HEK293 (cell line): ENCODE measurements around the gene ITPKB.

Experiments used
- HOXA7 ChIP-seq: sonication (generic); formaldehyde crosslinking; IDR thresholded peaks from 2 replicates; pipeline ENCODE4 v1.8.1; 2022; ENCODE audit warnings: missing genetic modification reagents, borderline replicate concordance
- HOXC10 ChIP-seq: sonication (generic); formaldehyde crosslinking; IDR thresholded peaks from 2 replicates; pipeline ENCODE4 v1.8.1; 2023; ENCODE audit warnings: mild to moderate bottlenecking, missing genetic modification reagents
- HOXD13 ChIP-seq: sonication (generic); formaldehyde crosslinking; IDR thresholded peaks from 2 replicates; pipeline ENCODE4 v1.8.0; 2022; ENCODE audit warnings: missing genetic modification reagents, borderline replicate concordance
- KLF1 ChIP-seq: fragments of 450-650 bp; formaldehyde crosslinking; IDR thresholded peaks from 2 replicates; pipeline ENCODE4 v1.5.1; 2016; ENCODE audit warnings: missing biosample characterization, missing genetic modification characterization
- KLF7 ChIP-seq: fragments of 450-650 bp; formaldehyde crosslinking; IDR thresholded peaks from 2 replicates; pipeline ENCODE4 v1.5.1; 2016; ENCODE audit warnings: missing biosample characterization, missing genetic modification characterization, borderline replicate concordance
- MZF1 ChIP-seq: fragments of 450-650 bp; formaldehyde crosslinking; IDR thresholded peaks from 2 replicates; pipeline ENCODE4 v1.5.1; 2017; ENCODE audit warnings: missing biosample characterization, missing genetic modification characterization, borderline replicate concordance
- OVOL3 ChIP-seq: fragments of 450-650 bp; formaldehyde crosslinking; IDR thresholded peaks from 2 replicates; pipeline ENCODE4 v1.5.1; 2016; ENCODE audit warnings: missing biosample characterization, missing genetic modification characterization
- ZNF121 ChIP-seq: fragments of 450-650 bp; formaldehyde crosslinking; IDR thresholded peaks from 2 replicates; pipeline ENCODE4 v1.5.1; 2016; ENCODE audit warnings: missing biosample characterization, missing genetic modification characterization
- ZNF132 ChIP-seq: fragments of 450-650 bp; formaldehyde crosslinking; IDR thresholded peaks from 2 replicates; pipeline ENCODE4 v1.5.1; 2017; ENCODE audit warnings: missing biosample characterization, missing genetic modification characterization, borderline replicate concordance
- ZNF155 ChIP-seq: fragments of 450-650 bp; formaldehyde crosslinking; IDR thresholded peaks from 2 replicates; pipeline ENCODE4 v1.5.1; 2016; ENCODE audit warnings: missing biosample characterization, missing genetic modification characterization
- ZNF175 ChIP-seq: fragments of 450-650 bp; formaldehyde crosslinking; IDR thresholded peaks from 2 replicates; pipeline ENCODE4 v1.5.1; 2016; ENCODE audit warnings: missing biosample characterization, missing genetic modification characterization
- ZNF211 ChIP-seq: fragments of 450-650 bp; formaldehyde crosslinking; IDR thresholded peaks from 2 replicates; pipeline ENCODE4 v1.5.1; 2016; ENCODE audit warnings: low read depth, missing biosample characterization, missing genetic modification characterization
- ZNF324 ChIP-seq: fragments of 450-650 bp; formaldehyde crosslinking; IDR thresholded peaks from 2 replicates; pipeline ENCODE4 v1.5.1; 2016; ENCODE audit warnings: missing biosample characterization, missing genetic modification characterization
- ZNF354C ChIP-seq: fragments of 450-650 bp; formaldehyde crosslinking; IDR thresholded peaks from 2 replicates; pipeline ENCODE4 v1.5.1; 2016; ENCODE audit warnings: missing biosample characterization, missing genetic modification characterization, low read depth, borderline replicate concordance
- ZNF48 ChIP-seq: fragments of 450-650 bp; formaldehyde crosslinking; IDR thresholded peaks from 2 replicates; pipeline ENCODE4 v1.5.1; 2016; ENCODE audit warnings: missing biosample characterization, missing genetic modification characterization
- ZNF510 ChIP-seq: fragments of 450-650 bp; formaldehyde crosslinking; IDR thresholded peaks from 2 replicates; pipeline ENCODE4 v1.5.1; 2018; ENCODE audit warnings: mild to moderate bottlenecking, missing genetic modification characterization, missing biosample characterization; ENCODE audit not compliant: insufficient replicate concordance
- ZNF670 ChIP-seq: fragments of 450-650 bp; formaldehyde crosslinking; IDR thresholded peaks from 2 replicates; pipeline ENCODE4 v1.5.1; 2016; ENCODE audit warnings: missing biosample characterization, missing genetic modification characterization, low read depth
- ZNF747 ChIP-seq: fragments of 450-650 bp; formaldehyde crosslinking; IDR thresholded peaks from 2 replicates; pipeline ENCODE4 v1.5.1; 2016; ENCODE audit warnings: missing biosample characterization, missing genetic modification characterization
- ZNF785 ChIP-seq: fragments of 450-650 bp; formaldehyde crosslinking; IDR thresholded peaks from 2 replicates; pipeline ENCODE4 v1.5.1; 2016; ENCODE audit warnings: missing biosample characterization, missing genetic modification characterization
- ZSCAN30 ChIP-seq: fragments of 450-650 bp; IDR thresholded peaks from 2 replicates; pipeline ENCODE4 v1.5.1; 2018; ENCODE audit warnings: missing biosample characterization, mild to moderate bottlenecking, missing genetic modification characterization, moderate library complexity
- TF ChIP-seq, protein P1 (sequence below): fragments of 450-650 bp; formaldehyde crosslinking; IDR thresholded peaks from 2 replicates; pipeline ENCODE4 v1.5.1; 2016; ENCODE audit warnings: missing biosample characterization, missing genetic modification characterization, borderline replicate concordance
- TF ChIP-seq, protein P2 (sequence below): fragments of 450-650 bp; formaldehyde crosslinking; IDR thresholded peaks from 2 replicates; pipeline ENCODE4 v1.5.1; 2017; ENCODE audit warnings: missing biosample characterization, missing genetic modification characterization
- TF ChIP-seq, protein P3 (sequence below): fragments of 450-650 bp; formaldehyde crosslinking; IDR thresholded peaks from 2 replicates; pipeline ENCODE4 v1.5.1; 2016; ENCODE audit warnings: missing biosample characterization, missing genetic modification characterization
- TF ChIP-seq, protein P4 (sequence below): fragments of 450-650 bp; IDR thresholded peaks from 2 replicates; pipeline ENCODE4 v1.5.1; 2018; ENCODE audit warnings: missing biosample characterization, missing genetic modification characterization
- TF ChIP-seq, protein P5 (sequence below): fragments of 450-650 bp; formaldehyde crosslinking; IDR thresholded peaks from 2 replicates; pipeline ENCODE4 v1.5.1; 2016; ENCODE audit warnings: missing biosample characterization, missing genetic modification characterization

The ITPKB gene

DNA sequence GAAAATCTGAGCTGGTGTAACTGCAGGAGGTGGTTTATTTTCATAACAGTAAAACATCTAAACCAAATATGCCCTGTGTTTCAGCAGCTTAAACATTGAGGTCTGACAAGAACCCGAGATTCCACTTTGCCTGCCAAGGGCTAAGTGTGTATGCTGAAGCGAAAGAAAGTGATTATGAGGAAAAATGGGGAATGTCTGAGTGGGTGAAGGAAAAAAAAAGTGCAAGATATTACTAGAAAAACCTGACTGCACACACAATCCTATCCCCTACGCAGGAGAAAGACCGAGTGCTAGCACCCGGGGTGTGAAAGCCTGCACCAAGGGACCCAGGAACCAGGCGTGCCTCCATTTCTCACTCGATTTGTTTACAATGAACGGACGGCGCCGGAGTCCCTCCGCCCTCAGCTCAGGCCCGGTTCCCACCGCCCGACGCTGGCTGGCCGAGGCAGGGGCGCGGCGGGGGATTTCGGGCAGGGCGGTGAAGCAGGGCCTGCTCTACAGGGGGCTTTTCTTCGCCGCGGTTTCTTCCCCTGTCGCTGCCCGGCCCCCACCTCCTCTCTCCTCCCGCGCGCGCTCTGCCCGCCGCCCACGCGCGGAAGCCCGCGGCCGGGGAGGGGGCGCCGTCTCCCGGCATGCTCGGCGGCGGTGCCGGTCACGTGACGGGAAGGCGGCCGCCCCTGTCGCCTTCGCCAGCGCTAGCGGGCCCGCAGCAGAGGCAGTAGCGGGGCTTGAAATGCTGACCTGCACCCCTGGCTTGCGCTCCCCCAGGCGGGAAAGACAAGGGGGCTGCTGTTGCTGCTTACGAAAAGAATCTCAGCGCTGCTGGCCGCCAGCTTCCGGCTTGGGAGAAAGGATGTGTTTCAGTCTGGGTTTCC, 35.9 kb downstream of the ITPKB start (continued):
- TF ChIP-seq, protein P1, sequence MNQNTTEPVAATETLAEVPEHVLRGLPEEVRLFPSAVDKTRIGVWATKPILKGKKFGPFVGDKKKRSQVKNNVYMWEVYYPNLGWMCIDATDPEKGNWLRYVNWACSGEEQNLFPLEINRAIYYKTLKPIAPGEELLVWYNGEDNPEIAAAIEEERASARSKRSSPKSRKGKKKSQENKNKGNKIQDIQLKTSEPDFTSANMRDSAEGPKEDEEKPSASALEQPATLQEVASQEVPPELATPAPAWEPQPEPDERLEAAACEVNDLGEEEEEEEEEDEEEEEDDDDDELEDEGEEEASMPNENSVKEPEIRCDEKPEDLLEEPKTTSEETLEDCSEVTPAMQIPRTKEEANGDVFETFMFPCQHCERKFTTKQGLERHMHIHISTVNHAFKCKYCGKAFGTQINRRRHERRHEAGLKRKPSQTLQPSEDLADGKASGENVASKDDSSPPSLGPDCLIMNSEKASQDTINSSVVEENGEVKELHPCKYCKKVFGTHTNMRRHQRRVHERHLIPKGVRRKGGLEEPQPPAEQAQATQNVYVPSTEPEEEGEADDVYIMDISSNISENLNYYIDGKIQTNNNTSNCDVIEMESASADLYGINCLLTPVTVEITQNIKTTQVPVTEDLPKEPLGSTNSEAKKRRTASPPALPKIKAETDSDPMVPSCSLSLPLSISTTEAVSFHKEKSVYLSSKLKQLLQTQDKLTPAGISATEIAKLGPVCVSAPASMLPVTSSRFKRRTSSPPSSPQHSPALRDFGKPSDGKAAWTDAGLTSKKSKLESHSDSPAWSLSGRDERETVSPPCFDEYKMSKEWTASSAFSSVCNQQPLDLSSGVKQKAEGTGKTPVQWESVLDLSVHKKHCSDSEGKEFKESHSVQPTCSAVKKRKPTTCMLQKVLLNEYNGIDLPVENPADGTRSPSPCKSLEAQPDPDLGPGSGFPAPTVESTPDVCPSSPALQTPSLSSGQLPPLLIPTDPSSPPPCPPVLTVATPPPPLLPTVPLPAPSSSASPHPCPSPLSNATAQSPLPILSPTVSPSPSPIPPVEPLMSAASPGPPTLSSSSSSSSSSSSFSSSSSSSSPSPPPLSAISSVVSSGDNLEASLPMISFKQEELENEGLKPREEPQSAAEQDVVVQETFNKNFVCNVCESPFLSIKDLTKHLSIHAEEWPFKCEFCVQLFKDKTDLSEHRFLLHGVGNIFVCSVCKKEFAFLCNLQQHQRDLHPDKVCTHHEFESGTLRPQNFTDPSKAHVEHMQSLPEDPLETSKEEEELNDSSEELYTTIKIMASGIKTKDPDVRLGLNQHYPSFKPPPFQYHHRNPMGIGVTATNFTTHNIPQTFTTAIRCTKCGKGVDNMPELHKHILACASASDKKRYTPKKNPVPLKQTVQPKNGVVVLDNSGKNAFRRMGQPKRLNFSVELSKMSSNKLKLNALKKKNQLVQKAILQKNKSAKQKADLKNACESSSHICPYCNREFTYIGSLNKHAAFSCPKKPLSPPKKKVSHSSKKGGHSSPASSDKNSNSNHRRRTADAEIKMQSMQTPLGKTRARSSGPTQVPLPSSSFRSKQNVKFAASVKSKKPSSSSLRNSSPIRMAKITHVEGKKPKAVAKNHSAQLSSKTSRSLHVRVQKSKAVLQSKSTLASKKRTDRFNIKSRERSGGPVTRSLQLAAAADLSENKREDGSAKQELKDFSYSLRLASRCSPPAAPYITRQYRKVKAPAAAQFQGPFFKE (tag by site-specific recombination) = 0 out of 2 replicates have a peak, but pooled peaks have one; percentile 70
- TF ChIP-seq KLF7 (no peak; the same call in 1 of the 2 replicates), OVOL3 (tag by site-specific recombination) (peak; percentile 33; the same call in 1 of the 2 replicates), ZNF354C (tag by site-specific recombination) (no peak), HOXC10 (CRISPR knock-in tag) (no peak; the same call in 1 of the 2 replicates), KLF1 (peak; percentile 76), ZNF132 (tag by site-specific recombination) (no peak), ZNF785 (tag by site-specific recombination) (peak; percentile 94; the same call in 1 of the 2 replicates), ZNF48 (no peak), HOXD13 (CRISPR knock-in tag) (no peak), ZSCAN30 (tag by site-specific recombination) (peak; percentile 99), ZNF155 (tag by site-specific recombination) (no peak), MZF1 (tag by site-specific recombination) (peak; percentile 80; the same call in 1 of the 2 replicates), ZNF175 (no peak), ZNF670 (no peak), ZNF747 (tag by site-specific recombination) (no peak), ZNF510 (peak; percentile 36), ZNF211 (tag by site-specific recombination) (no peak), ZNF121 (peak; percentile 48), HOXA7 (CRISPR knock-in tag) (0 out of 2 replicates have a peak, but pooled peaks have one; percentile 25), ZNF324 (tag by site-specific recombination) (peak; percentile 78)
- TF ChIP-seq, protein P2, sequence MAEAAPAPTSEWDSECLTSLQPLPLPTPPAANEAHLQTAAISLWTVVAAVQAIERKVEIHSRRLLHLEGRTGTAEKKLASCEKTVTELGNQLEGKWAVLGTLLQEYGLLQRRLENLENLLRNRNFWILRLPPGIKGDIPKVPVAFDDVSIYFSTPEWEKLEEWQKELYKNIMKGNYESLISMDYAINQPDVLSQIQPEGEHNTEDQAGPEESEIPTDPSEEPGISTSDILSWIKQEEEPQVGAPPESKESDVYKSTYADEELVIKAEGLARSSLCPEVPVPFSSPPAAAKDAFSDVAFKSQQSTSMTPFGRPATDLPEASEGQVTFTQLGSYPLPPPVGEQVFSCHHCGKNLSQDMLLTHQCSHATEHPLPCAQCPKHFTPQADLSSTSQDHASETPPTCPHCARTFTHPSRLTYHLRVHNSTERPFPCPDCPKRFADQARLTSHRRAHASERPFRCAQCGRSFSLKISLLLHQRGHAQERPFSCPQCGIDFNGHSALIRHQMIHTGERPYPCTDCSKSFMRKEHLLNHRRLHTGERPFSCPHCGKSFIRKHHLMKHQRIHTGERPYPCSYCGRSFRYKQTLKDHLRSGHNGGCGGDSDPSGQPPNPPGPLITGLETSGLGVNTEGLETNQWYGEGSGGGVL (tag by site-specific recombination) = peak; percentile 84
- TF ChIP-seq, protein P3, sequence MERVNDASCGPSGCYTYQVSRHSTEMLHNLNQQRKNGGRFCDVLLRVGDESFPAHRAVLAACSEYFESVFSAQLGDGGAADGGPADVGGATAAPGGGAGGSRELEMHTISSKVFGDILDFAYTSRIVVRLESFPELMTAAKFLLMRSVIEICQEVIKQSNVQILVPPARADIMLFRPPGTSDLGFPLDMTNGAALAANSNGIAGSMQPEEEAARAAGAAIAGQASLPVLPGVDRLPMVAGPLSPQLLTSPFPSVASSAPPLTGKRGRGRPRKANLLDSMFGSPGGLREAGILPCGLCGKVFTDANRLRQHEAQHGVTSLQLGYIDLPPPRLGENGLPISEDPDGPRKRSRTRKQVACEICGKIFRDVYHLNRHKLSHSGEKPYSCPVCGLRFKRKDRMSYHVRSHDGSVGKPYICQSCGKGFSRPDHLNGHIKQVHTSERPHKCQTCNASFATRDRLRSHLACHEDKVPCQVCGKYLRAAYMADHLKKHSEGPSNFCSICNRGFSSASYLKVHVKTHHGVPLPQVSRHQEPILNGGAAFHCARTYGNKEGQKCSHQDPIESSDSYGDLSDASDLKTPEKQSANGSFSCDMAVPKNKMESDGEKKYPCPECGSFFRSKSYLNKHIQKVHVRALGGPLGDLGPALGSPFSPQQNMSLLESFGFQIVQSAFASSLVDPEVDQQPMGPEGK (tag by site-specific recombination) = peak; percentile 99
- TF ChIP-seq, protein P4, sequence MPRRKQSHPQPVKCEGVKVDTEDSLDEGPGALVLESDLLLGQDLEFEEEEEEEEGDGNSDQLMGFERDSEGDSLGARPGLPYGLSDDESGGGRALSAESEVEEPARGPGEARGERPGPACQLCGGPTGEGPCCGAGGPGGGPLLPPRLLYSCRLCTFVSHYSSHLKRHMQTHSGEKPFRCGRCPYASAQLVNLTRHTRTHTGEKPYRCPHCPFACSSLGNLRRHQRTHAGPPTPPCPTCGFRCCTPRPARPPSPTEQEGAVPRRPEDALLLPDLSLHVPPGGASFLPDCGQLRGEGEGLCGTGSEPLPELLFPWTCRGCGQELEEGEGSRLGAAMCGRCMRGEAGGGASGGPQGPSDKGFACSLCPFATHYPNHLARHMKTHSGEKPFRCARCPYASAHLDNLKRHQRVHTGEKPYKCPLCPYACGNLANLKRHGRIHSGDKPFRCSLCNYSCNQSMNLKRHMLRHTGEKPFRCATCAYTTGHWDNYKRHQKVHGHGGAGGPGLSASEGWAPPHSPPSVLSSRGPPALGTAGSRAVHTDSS (tag by site-specific recombination) = no peak; the same call in 1 of the 2 replicates
- TF ChIP-seq, protein P5, sequence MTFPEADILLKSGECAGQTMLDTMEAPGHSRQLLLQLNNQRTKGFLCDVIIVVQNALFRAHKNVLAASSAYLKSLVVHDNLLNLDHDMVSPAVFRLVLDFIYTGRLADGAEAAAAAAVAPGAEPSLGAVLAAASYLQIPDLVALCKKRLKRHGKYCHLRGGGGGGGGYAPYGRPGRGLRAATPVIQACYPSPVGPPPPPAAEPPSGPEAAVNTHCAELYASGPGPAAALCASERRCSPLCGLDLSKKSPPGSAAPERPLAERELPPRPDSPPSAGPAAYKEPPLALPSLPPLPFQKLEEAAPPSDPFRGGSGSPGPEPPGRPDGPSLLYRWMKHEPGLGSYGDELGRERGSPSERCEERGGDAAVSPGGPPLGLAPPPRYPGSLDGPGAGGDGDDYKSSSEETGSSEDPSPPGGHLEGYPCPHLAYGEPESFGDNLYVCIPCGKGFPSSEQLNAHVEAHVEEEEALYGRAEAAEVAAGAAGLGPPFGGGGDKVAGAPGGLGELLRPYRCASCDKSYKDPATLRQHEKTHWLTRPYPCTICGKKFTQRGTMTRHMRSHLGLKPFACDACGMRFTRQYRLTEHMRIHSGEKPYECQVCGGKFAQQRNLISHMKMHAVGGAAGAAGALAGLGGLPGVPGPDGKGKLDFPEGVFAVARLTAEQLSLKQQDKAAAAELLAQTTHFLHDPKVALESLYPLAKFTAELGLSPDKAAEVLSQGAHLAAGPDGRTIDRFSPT (tag by site-specific recombination) = peak; percentile 86
